ENCODE data around the gene ZNF536.
A peak's percentile ranks its signal among the peaks of the same experiment; 100 is the strongest.

ZNF536 gene

GRCh38 chr19:30580673-30581072 lies 208.5 kb downstream of the ZNF536 start:
- no peak for DNase-seq (ENCODE audit: low read depth)
- no peak overlapping the region for H3K4me3 ChIP-seq (ENCODE audit: low read length)
- TF ChIP-seq CTCF (conservative IDR thresholded peaks at IDR 0.05; ENCODE audit: low read length) = no peak

GRCh38 chr19:30584090-30584489 lies 211.9 kb downstream of the ZNF536 start:
- no peak for TF ChIP-seq CTCF (conservative IDR thresholded peaks at IDR 0.05; ENCODE audit: low read length)
- DNase-seq (ENCODE audit: low read depth) = no peak
- H3K4me3 ChIP-seq (ENCODE audit: low read length) = no peak overlapping the region

- no peak overlapping the region for H3K4me3 ChIP-seq (ENCODE audit: low read length)
- no peak for TF ChIP-seq CTCF (conservative IDR thresholded peaks at IDR 0.05; ENCODE audit: low read length)
- DNase-seq (ENCODE audit: low read depth) = no peak
These were observed 215.7 kb downstream of the ZNF536 start for GRCh38 chr19:30587869-30588268.

- DNase-seq (ENCODE audit: low read depth) = peak; percentile 38
- no peak overlapping the region for H3K4me3 ChIP-seq (ENCODE audit: low read length)
- TF ChIP-seq CTCF (conservative IDR thresholded peaks at IDR 0.05; ENCODE audit: low read length) = no peak
These were observed 218.5 kb downstream of the ZNF536 start for GRCh38 chr19:30590596-30591229.

GRCh38 chr19:30593356-30593755 lies 221.2 kb downstream of the ZNF536 start:
- TF ChIP-seq CTCF (conservative IDR thresholded peaks at IDR 0.05; ENCODE audit: low read length) = no peak
- H3K4me3 ChIP-seq (ENCODE audit: low read length) = no peak overlapping the region
- peak; percentile 1 for DNase-seq (ENCODE audit: low read depth)

GRCh38 chr19:30593975-30594745 lies 222.0 kb downstream of the ZNF536 start:
- DNase-seq (ENCODE audit: low read depth) = no peak
- no peak overlapping the region for H3K4me3 ChIP-seq (ENCODE audit: low read length)
- no peak for TF ChIP-seq CTCF (conservative IDR thresholded peaks at IDR 0.05; ENCODE audit: low read length)

- no peak for TF ChIP-seq CTCF (conservative IDR thresholded peaks at IDR 0.05; ENCODE audit: low read length)
- no peak overlapping the region for H3K4me3 ChIP-seq (ENCODE audit: low read length)
- no peak for DNase-seq (ENCODE audit: low read depth)
These were observed 224.1 kb downstream of the ZNF536 start for GRCh38 chr19:30596268-30596667.

All from AG10803 (cell line).